OCI-LY1 (cell line): ENCODE data around the gene BTBD17.

Experiments
- H2AFZ ChIP-seq: fragments of 200-600 bp; sonication (generic), shearing (Covaris generic); 2 replicates; pipeline ENCODE4 v1.6.0; 2014; ENCODE audit warnings: antibody characterized with exemption, mild to moderate bottlenecking, low read length
- H3F3A ChIP-seq: fragments of 200-600 bp; sonication (generic), shearing (Covaris generic); 2 replicates; pipeline ENCODE4 v1.6.0; 2014; ENCODE audit warnings: mild to moderate bottlenecking, antibody characterized with exemption, low read length, moderate library complexity; ENCODE audit not compliant: insufficient read depth
- H3K27ac ChIP-seq: fragments of 200-600 bp; sonication (generic); 2 replicates; pipeline ENCODE4 v1.5.1; 2014; ENCODE audit warnings: low read length, mixed run types, mild to moderate bottlenecking, low read depth; ENCODE audit not compliant: poor library complexity, severe bottlenecking
- H3K27me3 ChIP-seq: fragments of 200-600 bp; sonication (generic); 2 replicates; pipeline ENCODE4 v1.6.0; 2014; ENCODE audit warnings: antibody characterized with exemption, mild to moderate bottlenecking, low read length, moderate library complexity; ENCODE audit not compliant: insufficient read depth
- H3K36me3 ChIP-seq: fragments of 200-600 bp; sonication (generic); 2 replicates; pipeline ENCODE4 v1.6.1; 2014; ENCODE audit warnings: mild to moderate bottlenecking, antibody characterized with exemption, low read length, moderate library complexity, mixed read lengths; ENCODE audit not compliant: insufficient read depth
- H3K4me1 ChIP-seq: fragments of 200-600 bp; sonication (generic); 2 replicates; pipeline ENCODE4 v1.5.1; 2014; ENCODE audit warnings: mild to moderate bottlenecking, low read length, moderate library complexity; ENCODE audit not compliant: insufficient read depth, severe bottlenecking
- H3K4me2 ChIP-seq: fragments of 200-600 bp; sonication (generic), shearing (Covaris generic); 2 replicates; pipeline ENCODE4 v1.6.1; 2014; ENCODE audit warnings: low read length
- H3K4me3 ChIP-seq: fragments of 200-600 bp; sonication (generic); 2 replicates; pipeline ENCODE4 v1.5.1; 2014; ENCODE audit warnings: low read length, low read depth, mild to moderate bottlenecking, mixed read lengths; ENCODE audit not compliant: poor library complexity, severe bottlenecking
- H3K79me2 ChIP-seq: fragments of 200-600 bp; shearing (Covaris generic); 2 replicates; pipeline ENCODE4 v1.6.1; 2016; ENCODE audit warnings: mixed run types, low read length, mixed read lengths; ENCODE audit not compliant: insufficient read depth
- H3K9ac ChIP-seq: fragments of 200-600 bp; sonication (generic), shearing (Covaris generic); 2 replicates; pipeline ENCODE4 v1.6.1; 2014; ENCODE audit warnings: mild to moderate bottlenecking, low read length, mixed read lengths
- H3K9me2 ChIP-seq: fragments of 200-600 bp; sonication (generic), shearing (Covaris generic); 2 replicates; pipeline ENCODE4 v1.6.1; 2014; ENCODE audit warnings: low read depth, mild to moderate bottlenecking, low read length, mixed read lengths
- H3K9me3 ChIP-seq: fragments of 200-600 bp; shearing (Covaris generic); 2 replicates; pipeline ENCODE4 v1.6.1; 2014; ENCODE audit warnings: low read length, mixed read lengths
- H4K20me1 ChIP-seq: fragments of 200-600 bp; sonication (generic), shearing (Covaris generic); 2 replicates; pipeline ENCODE4 v1.6.0; 2016; ENCODE audit warnings: mild to moderate bottlenecking, low read length; ENCODE audit not compliant: insufficient read depth
- CTCF ChIP-seq: fragments of 200-600 bp; sonication (generic), shearing (Covaris generic); IDR thresholded peaks from 2 replicates; pipeline ENCODE4 v1.5.1; 2017; ENCODE audit warnings: mild to moderate bottlenecking, antibody characterized with exemption, low read length, moderate library complexity, mixed read lengths
- EZH2 ChIP-seq: fragments of 200-600 bp; sonication (generic), shearing (Covaris generic); IDR thresholded peaks from 2 replicates; pipeline ENCODE4 v1.8.0; 2017; ENCODE audit warnings: borderline replicate concordance, mixed run types, mild to moderate bottlenecking, antibody characterized with exemption, low read length, moderate library complexity, mixed read lengths

The BTBD17 gene

DNA sequence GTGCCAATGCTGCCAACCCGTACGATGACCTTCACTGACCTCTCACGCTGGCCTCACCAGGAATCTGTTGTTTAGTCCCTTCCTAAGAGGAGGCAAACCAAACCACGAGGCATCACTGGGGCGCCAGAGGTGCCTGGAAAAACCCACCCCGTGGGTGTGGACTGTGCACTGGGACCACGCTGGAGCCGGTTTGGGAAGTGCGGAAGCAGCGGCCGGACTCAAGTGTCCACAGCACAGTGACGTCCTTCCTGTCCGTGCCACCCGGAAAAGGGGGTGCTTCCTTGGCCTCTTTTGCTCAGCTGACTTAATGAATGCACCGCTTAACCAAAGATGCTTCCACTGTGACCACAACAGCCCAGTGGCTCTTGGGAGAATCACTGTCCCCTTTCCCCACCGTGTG, 44.6 kb downstream of the BTBD17 start:
- Histone ChIP-seq H3K79me2 (no peaks in the 10 kb centered on the region), H3K27me3 (peaks cover 15% of the 10 kb centered on the region; the same call in 1 of the 2 replicates), H3K4me2 (no peak overlapping the region), H3K27ac (no peak overlapping the region), H3K9me3 (no peaks in the 10 kb centered on the region), H3K4me1 (no peaks in the 10 kb centered on the region), H3F3A (no peaks in the 10 kb centered on the region), H2AFZ (no peak overlapping the region), H3K9me2 (no peaks in the 10 kb centered on the region), H4K20me1 (no peaks in the 10 kb centered on the region), H3K4me3 (no peak overlapping the region), H3K36me3 (no peaks in the 10 kb centered on the region), H3K9ac (no peak overlapping the region)
- no peak for TF ChIP-seq CTCF
- no peak for TF ChIP-seq EZH2

GRCh38 chr17:74316220-74316619, 45.4 kb downstream of the BTBD17 start:
- Histone ChIP-seq H3K9ac (no peak overlapping the region), H3K4me3 (no peak overlapping the region), H3K9me3 (no peaks in the 10 kb centered on the region), H3K36me3 (no peaks in the 10 kb centered on the region), H3K4me2 (no peak overlapping the region), H2AFZ (no peak overlapping the region), H3K27ac (no peak overlapping the region), H3F3A (no peaks in the 10 kb centered on the region), H3K27me3 (peaks cover 13% of the 10 kb centered on the region; the same call in 1 of the 2 replicates), H3K4me1 (no peaks in the 10 kb centered on the region), H3K79me2 (no peaks in the 10 kb centered on the region), H4K20me1 (no peaks in the 10 kb centered on the region), H3K9me2 (no peaks in the 10 kb centered on the region)
- TF ChIP-seq CTCF (no peak), EZH2 (no peak)

GRCh38 chr17:74314877-74315276, 46.8 kb downstream of the BTBD17 start:
- Histone ChIP-seq H3K27me3 (0 out of 2 replicates have a peak, but pooled peaks cover 11% of the 10 kb centered on the region), H4K20me1 (no peaks in the 10 kb centered on the region), H3K4me3 (no peak overlapping the region), H3K36me3 (no peaks in the 10 kb centered on the region), H3K9me3 (no peaks in the 10 kb centered on the region), H3K27ac (no peak overlapping the region), H2AFZ (no peak overlapping the region), H3K4me1 (no peaks in the 10 kb centered on the region), H3K4me2 (no peak overlapping the region), H3K9ac (no peak overlapping the region), H3K79me2 (no peaks in the 10 kb centered on the region), H3F3A (no peaks in the 10 kb centered on the region), H3K9me2 (no peaks in the 10 kb centered on the region)
- TF ChIP-seq CTCF (no peak), EZH2 (no peak)
